GM18951 (cell line): ENCODE measurements around the gene GRAMD1A.
"Not testable (repeated sequence)": the region's sequence is repeated elsewhere in the genome, so short reads cannot be mapped to it uniquely, and the experiment has no call there.

ENCODE experiments used
- POLR2A ChIP-seq: IDR thresholded peaks from 4 replicates; pipeline ENCODE4 v1.6.1; 2011; ENCODE audit warnings: mild to moderate bottlenecking; ENCODE audit not compliant: insufficient read length, insufficient read depth; ENCODE audit errors: extremely low read depth
- in situ Hi-C: fragments of 300-500 bp; cut with MboI; formaldehyde crosslinking; loops from one replicate; pipeline ENCODE4 v1.12.0; 2022; ENCODE audit warnings: low sequenced_read_pairs, mixed read lengths, inconsistent platforms; ENCODE audit not compliant: unreplicated experiment

GRAMD1A gene

GRCh38 chr19:35046461-35046860 lies 46.3 kb downstream of the GRAMD1A start:
- in situ Hi-C loops: no loop called here
- TF ChIP-seq POLR2A: no peak

- TF ChIP-seq POLR2A: no peak
- in situ Hi-C loops: no loop called here
These were observed 48.8 kb downstream of the GRAMD1A start for GRCh38 chr19:35048911-35049411.

GRCh38 chr19:35049456-35049855 lies 49.3 kb downstream of the GRAMD1A start:
- in situ Hi-C loops: no loop called here
- TF ChIP-seq POLR2A: no peak

GRCh38 chr19:35050662-35051061 lies 50.5 kb downstream of the GRAMD1A start:
- in situ Hi-C loops: not testable (repeated sequence)

GRCh38 chr19:35051268-35051667 lies 51.1 kb downstream of the GRAMD1A start:
- in situ Hi-C loops: not testable (repeated sequence)

- in situ Hi-C loops: no loop called here
- TF ChIP-seq POLR2A: no peak
These were observed 51.7 kb downstream of the GRAMD1A start for GRCh38 chr19:35051796-35052195.

GRCh38 chr19:35052599-35053190 lies 52.6 kb downstream of the GRAMD1A start:
- no peak for TF ChIP-seq POLR2A
- in situ Hi-C loops: no loop called here

- in situ Hi-C loops: no loop called here
- TF ChIP-seq POLR2A: no peak
These were observed 53.7 kb downstream of the GRAMD1A start for GRCh38 chr19:35053667-35054293.

- in situ Hi-C loops: no loop called here
- no peak for TF ChIP-seq POLR2A
These were observed 54.5 kb downstream of the GRAMD1A start for GRCh38 chr19:35054626-35055025.

GRCh38 chr19:35055715-35056179 lies 55.6 kb downstream of the GRAMD1A start:
- in situ Hi-C loops: no loop called here
- TF ChIP-seq POLR2A: no peak

GRCh38 chr19:35056513-35057063 lies 56.5 kb downstream of the GRAMD1A start:
- in situ Hi-C loops: no loop called here
- no peak for TF ChIP-seq POLR2A

- in situ Hi-C loops: no loop called here
- TF ChIP-seq POLR2A: no peak
These were observed 58.2 kb downstream of the GRAMD1A start for GRCh38 chr19:35058370-35058769.

- no peak for TF ChIP-seq POLR2A
- in situ Hi-C loops: no loop called here
These were observed 59.1 kb downstream of the GRAMD1A start for GRCh38 chr19:35059006-35059798.

- in situ Hi-C loops: no loop called here
- no peak for TF ChIP-seq POLR2A
These were observed 59.6 kb downstream of the GRAMD1A start for GRCh38 chr19:35059799-35060091.
